Naive thymus-derived CD4-positive, alpha-beta T cell (primary cell): ENCODE measurements around the gene LHX4. TPM values are rescaled to one million over a fixed set of nuclear protein-coding genes. Genes with fewer than 3 reads are reported as not detected.
"Not testable (repeated sequence)": the region's sequence is repeated elsewhere in the genome, so short reads cannot be mapped to it uniquely, and the experiment has no call there.

Experiments
- ATAC-seq: fragments of 150-1000 bp; cut with Tn5 transposase; 2 replicates; pipeline ENCODE4 v1.10.0; 2021; ENCODE audit warnings: mild to moderate bottlenecking, moderate library complexity
- CTCF ChIA-PET: fragments of 350-600 bp; sonication (Branson Sonifier 250); formaldehyde crosslinking; loops from one replicate; lab custom pipeline; 2021; ENCODE audit warnings: antibody characterized with exemption; lab: Charles Lee
- POLR2A ChIA-PET: fragments of 350-600 bp; sonication (Branson Sonifier 250); formaldehyde crosslinking; loops from one replicate; lab custom pipeline; 2021; ENCODE audit warnings: antibody characterized with exemption, inconsistent platforms; lab: Charles Lee
- DNase-seq, 9 donors: peaks; one replicate each; pipeline versions ENCODE4 v3.0.0 to v3.0.0-alpha.2; 2020 to 2022; ENCODE audit warnings: mixed read lengths in 1 of 9
- H3K27ac ChIP-seq: one replicate; pipeline ENCODE4 v1.7.0; 2013; ENCODE audit warnings: mild to moderate bottlenecking, low read depth, low read length, moderate library complexity
- H3K27me3 ChIP-seq, 2 donors: one replicate each; pipeline ENCODE4 v1.7.0; 2013; ENCODE audit warnings: low read length in 2 of 2, mild to moderate bottlenecking in 2 of 2, moderate library complexity in 2 of 2; ENCODE audit not compliant: control insufficient read depth in 2 of 2, insufficient read depth in 2 of 2
- H3K36me3 ChIP-seq, 3 experiments: 1 replicate in 2 of 3; 2 replicates in 1 of 3; pipeline ENCODE4 v1.7.0; 2013; ENCODE audit warnings: low read length in 3 of 3, mild to moderate bottlenecking in 3 of 3, moderate library complexity in 1 of 3; ENCODE audit not compliant: insufficient read depth in 3 of 3, control insufficient read depth in 2 of 3
- H3K4me1 ChIP-seq, 2 donors: one replicate each; pipeline ENCODE4 v1.7.0; 2013; ENCODE audit warnings: low read length in 2 of 2, mild to moderate bottlenecking in 2 of 2, moderate library complexity in 1 of 2; ENCODE audit not compliant: control insufficient read depth in 2 of 2, insufficient read depth in 2 of 2
- H3K4me3 ChIP-seq: 2 replicates; pipeline ENCODE4 v1.7.0; 2013; ENCODE audit warnings: mild to moderate bottlenecking, low read length
- H3K9me3 ChIP-seq, 3 experiments: 1 replicate in 2 of 3; 2 replicates in 1 of 3; pipeline ENCODE4 v1.7.0; 2013; ENCODE audit warnings: low read length in 3 of 3; ENCODE audit not compliant: control insufficient read depth in 2 of 3
- H3K27ac Mint-ChIP-seq, 9 donors: one replicate each; pipeline ENCODE4 v1.8.0; 2020 to 2022; ENCODE audit warnings: mixed read lengths in 9 of 9, mild to moderate bottlenecking in 8 of 9, moderate library complexity in 5 of 9, inconsistent platforms in 2 of 9
- H3K27me3 Mint-ChIP-seq, 5 donors: one replicate each; pipeline ENCODE4 v1.8.0; 2021 to 2022; ENCODE audit warnings: mixed read lengths in 5 of 5, mild to moderate bottlenecking in 1 of 5
- H3K36me3 Mint-ChIP-seq, 5 donors: one replicate each; pipeline ENCODE4 v1.8.0; 2020 to 2022; ENCODE audit warnings: mixed read lengths in 5 of 5, mild to moderate bottlenecking in 3 of 5, inconsistent platforms in 1 of 5
- H3K4me1 Mint-ChIP-seq, 7 donors: one replicate each; pipeline ENCODE4 v1.8.0; 2020 to 2022; ENCODE audit warnings: mixed read lengths in 7 of 7, mild to moderate bottlenecking in 3 of 7, inconsistent platforms in 1 of 7
- H3K4me3 Mint-ChIP-seq, 10 donors: one replicate each; pipeline ENCODE4 v1.8.0; 2020 to 2022; ENCODE audit warnings: mild to moderate bottlenecking in 10 of 10, mixed read lengths in 10 of 10, moderate library complexity in 6 of 10, inconsistent platforms in 2 of 10
- H3K9me3 Mint-ChIP-seq, 11 donors: one replicate each; pipeline ENCODE4 v1.8.0; 2020 to 2022; ENCODE audit warnings: mixed read lengths in 11 of 11, mild to moderate bottlenecking in 4 of 11, inconsistent platforms in 1 of 11, moderate library complexity in 1 of 11
- intact Hi-C, 2 donors: fragments of 100-400 bp; cut with micrococcal nuclease; formaldehyde crosslinking; loops; one replicate each; pipeline ENCODE4 v1.15.1; 2023
- polyA plus RNA-seq, 2 donors: library from polyadenylated mRNA; unstranded; fragments of 300-500 nt; fragmentation: Illumina TruSeq; gene quantifications; one replicate each; pipeline ENCODE4 v1.2.3, GENCODE V29; 2021
- total RNA-seq, 6 experiments: library from RNA in 5 of 6; stranded (reverse) in 5 of 6; gene quantifications; 1 replicate in 5 of 6; 2 replicates in 1 of 6; pipeline ENCODE4 v1.2.3 and lab custom pipeline; 2021 to 2026

Gene LHX4
- total and polyA plus RNA-seq, 7 experiments from 2014 or later: 0.07 to 0.58 (median 0.24) TPM; not detected in 4

DNA sequence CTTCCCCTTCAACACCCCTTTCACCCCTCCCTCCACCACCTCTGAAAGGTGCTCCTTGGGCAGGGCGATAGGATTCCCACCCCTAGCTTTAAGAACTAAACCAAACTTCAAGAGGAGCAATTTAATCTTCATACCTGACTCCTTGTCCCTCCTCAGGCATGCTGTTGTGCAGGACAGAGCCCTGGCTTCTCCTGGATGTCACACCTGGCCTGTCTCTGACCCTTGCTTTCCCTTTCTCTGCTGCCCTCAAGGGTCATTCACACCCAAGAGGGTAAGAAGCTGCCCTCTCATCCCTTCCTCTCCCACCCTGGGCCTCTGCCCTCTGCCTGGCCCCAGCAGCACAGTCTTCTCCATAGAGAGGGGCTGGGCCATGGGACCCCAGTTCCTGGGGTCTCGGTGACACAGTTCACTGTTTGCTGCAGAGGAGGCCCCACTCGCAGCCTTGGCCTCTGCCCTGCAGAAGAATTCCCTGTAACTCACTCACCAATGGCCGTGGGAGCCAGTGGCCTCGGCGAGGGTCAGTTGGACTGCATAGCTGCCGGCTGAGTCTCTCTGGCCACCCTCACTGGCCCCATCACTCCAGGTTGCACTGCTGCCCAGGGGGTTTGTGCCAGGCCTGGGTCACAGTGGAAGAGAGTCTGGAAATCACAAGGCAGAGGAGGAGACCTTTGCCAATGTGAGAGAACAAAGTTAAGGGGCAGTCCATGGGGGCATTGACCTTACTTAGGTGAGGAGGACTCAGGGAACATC lies 28.4 kb upstream of the LHX4 start:
- intact Hi-C loops: no loop called here
- ATAC-seq: no peak

DNA sequence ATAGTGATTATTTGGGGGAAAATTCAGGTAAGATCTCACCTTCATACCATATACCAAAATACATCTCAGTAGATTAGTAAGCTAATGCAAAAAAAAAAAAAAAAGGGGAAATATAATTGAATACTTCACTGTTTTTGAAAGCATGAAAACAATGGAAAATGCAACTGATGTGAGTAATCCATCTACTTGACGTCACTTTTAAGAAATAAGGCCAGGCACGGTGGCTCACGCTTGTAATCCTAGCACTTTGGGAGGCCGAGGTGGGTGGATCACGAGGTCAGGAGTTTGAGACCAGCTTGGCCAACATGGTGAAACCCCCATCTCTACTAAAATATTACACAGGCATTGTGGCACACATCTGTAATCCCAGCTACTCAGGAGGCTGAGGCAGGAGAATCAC lies 27.5 kb upstream of the LHX4 start:
- H3K4me1 Mint-ChIP-seq, H3K9me3 ChIP-seq, H3K36me3 ChIP-seq, H3K9me3 Mint-ChIP-seq, H3K27me3 Mint-ChIP-seq, POLR2A ChIA-PET, CTCF ChIA-PET, H3K27ac ChIP-seq, H3K36me3 Mint-ChIP-seq, intact Hi-C loops, H3K4me3 ChIP-seq, ATAC-seq, H3K4me1 ChIP-seq, DNase-seq, H3K27me3 ChIP-seq, H3K27ac Mint-ChIP-seq, H3K4me3 Mint-ChIP-seq: not testable (repeated sequence)

More for the DNA sequence above, 28.4 kb upstream of the LHX4 start:
- Mint-ChIP-seq H3K4me1 (no peaks in the 10 kb centered on the region), H3K4me3 (no peak overlapping the region), H3K9me3 (no peaks in the 10 kb centered on the region), H3K36me3 (no peaks in the 10 kb centered on the region), H3K27me3 (no peaks in the 10 kb centered on the region), H3K27ac (no peak overlapping the region)
- ChIA-PET CTCF (interaction anchor here (0.5 kb wide), 1 partner anchor 497 kb away, joined by 3 read pairs; no protein-coding TSS in a partner anchor), POLR2A (no interaction called here)
- DNase-seq: no peak
- Histone ChIP-seq H3K27ac (no peak overlapping the region), H3K9me3 (no peaks in the 10 kb centered on the region), H3K4me3 (no peak overlapping the region), H3K27me3 (no peaks in the 10 kb centered on the region), H3K36me3 (peaks cover 0 to 2% (median 0%) of the 10 kb centered on the region in 3 experiments), H3K4me1 (no peaks in the 10 kb centered on the region)

DNA sequence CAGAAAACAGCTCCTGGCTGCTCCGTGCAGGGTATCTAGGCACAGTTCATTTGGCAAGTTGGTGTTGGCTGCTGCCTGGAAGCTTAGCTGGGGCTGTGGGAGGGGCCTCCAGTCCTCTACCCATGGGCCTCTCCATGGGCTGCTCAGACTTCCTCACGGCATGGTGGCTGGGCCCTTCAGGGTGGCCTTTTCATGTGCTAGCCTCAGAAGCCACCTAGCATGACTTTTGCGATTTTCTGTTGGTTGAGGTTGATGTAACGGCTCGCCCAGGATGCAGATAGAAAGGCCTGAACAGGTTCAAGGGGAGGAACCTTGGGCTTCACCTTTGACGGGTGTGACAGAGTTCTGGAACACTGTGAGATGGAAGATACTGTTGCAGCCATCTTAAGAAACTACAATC lies 25.8 kb upstream of the LHX4 start:
- H3K36me3 ChIP-seq: no peaks in the 10 kb centered on the region
- H3K27ac ChIP-seq: no peak overlapping the region
- H3K27ac Mint-ChIP-seq: no peak overlapping the region
- no peak for ATAC-seq
- intact Hi-C loops: no loop called here
- H3K4me1 ChIP-seq: no peaks in the 10 kb centered on the region
- DNase-seq: no peak
- H3K4me3 ChIP-seq: no peak overlapping the region
- ChIA-PET CTCF (interaction anchor here (0.5 kb wide), 1 partner anchor 126 kb away, joined by 11 read pairs; no protein-coding TSS in a partner anchor), POLR2A (interaction anchor here (0.7 kb wide), 1 partner anchor 22 kb away, joined by 3 read pairs; no protein-coding TSS in a partner anchor)
- H3K4me3 Mint-ChIP-seq: no peak overlapping the region
- peaks cover 0 to 5% (median 0%) of the 10 kb centered on the region in 5 donors for H3K27me3 Mint-ChIP-seq
- H3K4me1 Mint-ChIP-seq: peaks cover 0 to 7% (median 0%) of the 10 kb centered on the region in 7 donors
- H3K27me3 ChIP-seq: no peaks in the 10 kb centered on the region
- H3K36me3 Mint-ChIP-seq: no peaks in the 10 kb centered on the region
- H3K9me3 ChIP-seq: no peaks in the 10 kb centered on the region
- H3K9me3 Mint-ChIP-seq: peaks cover 0 to 3% (median 0%) of the 10 kb centered on the region in 11 donors

DNA sequence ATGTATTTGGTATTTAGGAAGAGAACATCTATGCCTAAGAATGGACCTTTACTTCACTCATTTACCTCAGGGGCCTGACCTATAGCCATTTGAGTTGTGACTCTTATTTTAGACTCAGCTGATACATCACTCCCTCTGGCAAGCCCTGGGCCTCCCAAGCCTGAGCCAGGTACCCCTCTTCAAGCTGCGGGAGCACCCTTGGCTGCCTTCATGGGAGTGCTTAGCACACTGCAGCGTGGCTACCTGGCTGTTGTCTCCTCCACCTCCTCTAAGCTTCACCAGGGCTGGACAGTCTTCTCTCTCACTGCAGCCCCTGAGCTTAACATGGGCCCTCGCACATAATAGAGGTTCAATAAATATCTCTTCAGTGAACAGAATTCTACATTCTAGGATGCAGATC lies 23.5 kb upstream of the LHX4 start:
- ATAC-seq: no peak

DNA sequence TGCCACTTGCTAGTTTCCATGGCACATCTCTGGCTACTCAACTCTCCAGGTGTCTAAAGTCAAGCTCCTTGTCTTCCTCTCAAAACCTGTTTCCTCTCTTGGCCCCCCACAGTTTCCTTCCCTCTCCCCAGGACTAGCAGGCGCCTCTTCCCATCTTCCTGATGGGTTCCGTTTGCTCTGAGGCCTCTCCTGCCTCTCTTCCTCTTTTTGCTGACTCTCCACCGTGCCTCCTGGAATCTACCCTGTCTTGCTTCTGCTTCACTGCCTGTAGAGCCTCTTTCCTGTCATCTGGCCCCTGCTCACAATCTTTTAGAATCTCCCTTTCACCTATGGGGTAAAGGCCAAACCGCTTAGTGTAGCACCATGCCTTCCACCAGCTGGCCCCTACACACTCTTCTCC lies 21.8 kb upstream of the LHX4 start:
- ChIA-PET CTCF (no interaction called here), POLR2A (no interaction called here)
- Histone ChIP-seq H3K4me3 (no peak overlapping the region), H3K27me3 (no peaks in the 10 kb centered on the region), H3K36me3 (no peaks in the 10 kb centered on the region), H3K27ac (no peak overlapping the region), H3K9me3 (no peaks in the 10 kb centered on the region), H3K4me1 (no peaks in the 10 kb centered on the region)
- no peak for DNase-seq
- intact Hi-C loops: no loop called here
- H3K4me1 Mint-ChIP-seq: peaks cover 0 to 7% (median 3%) of the 10 kb centered on the region in 7 donors
- no peaks in the 10 kb centered on the region for H3K36me3 Mint-ChIP-seq
- H3K9me3 Mint-ChIP-seq: peaks cover 0 to 3% (median 0%) of the 10 kb centered on the region in 11 donors
- peaks cover 5 to 14% (median 6%) of the 10 kb centered on the region in 5 donors for H3K27me3 Mint-ChIP-seq
- H3K4me3 Mint-ChIP-seq: no peak overlapping the region
- ATAC-seq: peak; percentile 58
- peak overlapping the region in 1 of 9 donors; percentile 65 for H3K27ac Mint-ChIP-seq

More for the DNA sequence above, 23.5 kb upstream of the LHX4 start:
- Histone ChIP-seq H3K4me1 (no peaks in the 10 kb centered on the region), H3K36me3 (no peaks in the 10 kb centered on the region), H3K27me3 (no peaks in the 10 kb centered on the region), H3K27ac (no peak overlapping the region), H3K4me3 (no peak overlapping the region), H3K9me3 (no peaks in the 10 kb centered on the region)
- peaks cover under 1 to 10% (median 2%) of the 10 kb centered on the region in 5 donors for H3K27me3 Mint-ChIP-seq
- no peak for DNase-seq
- ChIA-PET CTCF (no interaction called here), POLR2A (no interaction called here)
- H3K4me1 Mint-ChIP-seq: peaks cover 0 to 7% (median 0%) of the 10 kb centered on the region in 7 donors
- intact Hi-C loops: no loop called here
- H3K9me3 Mint-ChIP-seq: peaks cover 0 to 3% (median 0%) of the 10 kb centered on the region in 11 donors
- H3K36me3 Mint-ChIP-seq: no peaks in the 10 kb centered on the region
- no peak overlapping the region for H3K27ac Mint-ChIP-seq
- H3K4me3 Mint-ChIP-seq: no peak overlapping the region

DNA sequence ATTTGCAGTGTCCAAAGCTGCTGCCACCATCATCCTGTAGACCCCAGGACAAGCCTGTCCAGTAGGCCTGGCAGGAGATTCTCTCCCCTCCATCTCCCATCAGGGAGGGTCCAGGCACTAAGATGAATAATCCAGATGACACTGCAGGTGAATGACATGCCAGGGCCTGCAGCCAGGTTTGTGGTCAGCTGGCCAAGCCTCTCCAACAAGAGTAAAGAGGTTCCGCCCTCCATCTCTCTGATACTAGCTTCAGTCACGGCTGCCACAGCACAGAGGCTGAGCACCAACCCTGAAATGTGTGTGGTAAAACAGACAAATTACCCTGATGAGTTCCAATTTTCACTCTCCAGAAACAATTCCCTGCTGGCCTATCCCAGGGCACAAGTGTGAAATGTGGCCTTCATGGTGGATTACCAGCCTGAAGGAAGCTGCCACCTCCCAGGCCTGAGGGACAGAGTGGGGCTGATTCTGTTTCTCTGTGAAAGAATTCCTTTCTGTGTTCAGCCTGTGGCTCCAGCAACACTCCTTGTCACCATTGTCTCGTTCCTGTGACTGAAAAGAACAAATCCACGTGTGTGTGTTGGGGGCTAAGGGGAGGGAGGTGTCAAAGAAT lies 19.9 kb upstream of the LHX4 start:
- H3K27me3 Mint-ChIP-seq: peaks cover 5 to 14% (median 6%) of the 10 kb centered on the region in 5 donors
- Histone ChIP-seq H3K4me1 (no peaks in the 10 kb centered on the region), H3K4me3 (no peak overlapping the region), H3K36me3 (no peaks in the 10 kb centered on the region), H3K27me3 (no peaks in the 10 kb centered on the region), H3K9me3 (no peaks in the 10 kb centered on the region), H3K27ac (no peak overlapping the region)
- intact Hi-C loops: no loop called here
- no peak overlapping the region for H3K27ac Mint-ChIP-seq
- ChIA-PET POLR2A (no interaction called here), CTCF (no interaction called here)
- peaks cover 0 to 3% (median 0%) of the 10 kb centered on the region in 11 donors for H3K9me3 Mint-ChIP-seq
- ATAC-seq (no peak), DNase-seq (no peak)
- H3K4me3 Mint-ChIP-seq: no peak overlapping the region
- H3K4me1 Mint-ChIP-seq: peaks cover 0 to 15% (median 11%) of the 10 kb centered on the region in 7 donors
- H3K36me3 Mint-ChIP-seq: no peaks in the 10 kb centered on the region
